Bronchial epithelial cell (primary cell): ENCODE data around the gene SDF4. TPM values are rescaled to one million over a fixed set of nuclear protein-coding genes. Genes with fewer than 3 reads are reported as not detected.
"Not testable (repeated sequence)": the region's sequence is repeated elsewhere in the genome, so short reads cannot be mapped to it uniquely, and the experiment has no call there.

Experiments used
- DNase-seq: peaks from one replicate; pipeline ENCODE4 v3.0.0-alpha.2; 2010; ENCODE audit warnings: low read depth
- FAIRE-seq: peaks from 2 replicates; lab custom pipeline; 2011; peaks lifted over from hg19 to GRCh38; lab: Jason Lieb, UNC
- H3K27me3 ChIP-seq: 2 replicates; pipeline ENCODE4 v1.5.1; 2011; ENCODE audit warnings: low read length; ENCODE audit not compliant: control insufficient read depth, insufficient read depth
- H3K36me3 ChIP-seq: 2 replicates; pipeline ENCODE4 v1.5.1; 2011; ENCODE audit warnings: low read length; ENCODE audit not compliant: control insufficient read depth, insufficient read depth
- H3K4me3 ChIP-seq: 2 replicates; pipeline ENCODE4 v1.5.1; 2011; ENCODE audit warnings: mild to moderate bottlenecking, low read depth, low read length, control low read depth
- CTCF ChIP-seq: IDR thresholded peaks from 2 replicates; pipeline ENCODE4 v1.5.1; 2011; ENCODE audit warnings: mild to moderate bottlenecking, moderate library complexity, low read length, control low read depth, inconsistent platforms; ENCODE audit not compliant: insufficient read depth, severe bottlenecking
- total RNA-seq: library from RNA; depleted of rRNA; stranded (reverse); fragments of >200 nt; gene quantifications from 2 replicates; pipeline ENCODE4 v1.2.1, GENCODE V29; 2014

Gene SDF4
- total RNA-seq, 1 donor from 2014 or later = 68.2 TPM

DNA sequence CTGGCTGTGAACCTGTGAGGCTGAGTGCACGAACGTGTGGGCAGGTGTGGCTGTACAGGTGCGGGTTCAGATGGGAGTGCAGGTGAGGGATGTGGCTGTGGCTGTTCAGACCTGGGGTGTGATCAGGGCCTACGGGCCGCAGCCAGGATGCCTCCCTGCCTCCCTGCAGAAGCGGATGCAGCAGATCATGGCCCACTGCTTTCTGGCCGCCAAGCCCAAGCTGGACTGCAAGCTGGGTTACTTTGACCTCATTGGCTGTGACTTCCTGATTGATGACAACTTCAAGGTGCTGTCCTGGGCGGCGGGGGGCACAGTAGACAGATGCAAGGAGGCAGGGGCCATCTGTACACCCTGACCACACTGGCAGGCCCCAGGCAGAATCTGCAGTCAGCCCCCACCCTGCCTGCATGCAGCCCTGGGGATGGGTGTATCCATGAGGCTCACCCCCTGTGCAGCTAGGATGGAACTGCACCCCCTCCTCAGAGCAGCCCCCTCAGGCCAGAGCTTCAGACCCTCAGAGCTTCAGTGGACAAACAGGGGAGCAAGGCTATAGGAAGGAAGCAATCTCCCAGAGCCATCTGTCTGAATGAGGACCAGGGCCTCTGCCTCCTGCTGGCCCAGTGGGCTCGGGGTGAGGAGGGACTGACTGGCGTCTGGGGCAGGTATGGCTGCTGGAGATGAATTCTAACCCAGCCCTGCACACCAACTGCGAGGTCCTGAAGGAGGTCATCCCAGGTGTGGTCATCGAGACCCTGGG, 35.2 kb downstream of the SDF4 start:
- no peak for TF ChIP-seq CTCF
- no peaks in the 10 kb centered on the region for H3K36me3 ChIP-seq
- H3K4me3 ChIP-seq = no peak overlapping the region
- H3K27me3 ChIP-seq = peaks cover 2% of the 10 kb centered on the region
- peak; percentile 13 for FAIRE-seq
- DNase-seq = no peak

GRCh38 chr1:1195726-1196125, 36.1 kb downstream of the SDF4 start:
- not testable (repeated sequence) for H3K4me3 ChIP-seq, H3K36me3 ChIP-seq, DNase-seq, H3K27me3 ChIP-seq, FAIRE-seq

- H3K36me3 ChIP-seq = no peaks in the 10 kb centered on the region
- no peak overlapping the region for H3K4me3 ChIP-seq
- TF ChIP-seq CTCF = no peak
- DNase-seq (no peak), FAIRE-seq (no peak)
- H3K27me3 ChIP-seq = peaks cover 2% of the 10 kb centered on the region
Measured at GRCh38 chr1:1194723-1195122, 37.1 kb downstream of the SDF4 start.

- no peak for FAIRE-seq
- TF ChIP-seq CTCF = no peak
Measured at GRCh38 chr1:1191734-1192133, 40.1 kb downstream of the SDF4 start.

DNA sequence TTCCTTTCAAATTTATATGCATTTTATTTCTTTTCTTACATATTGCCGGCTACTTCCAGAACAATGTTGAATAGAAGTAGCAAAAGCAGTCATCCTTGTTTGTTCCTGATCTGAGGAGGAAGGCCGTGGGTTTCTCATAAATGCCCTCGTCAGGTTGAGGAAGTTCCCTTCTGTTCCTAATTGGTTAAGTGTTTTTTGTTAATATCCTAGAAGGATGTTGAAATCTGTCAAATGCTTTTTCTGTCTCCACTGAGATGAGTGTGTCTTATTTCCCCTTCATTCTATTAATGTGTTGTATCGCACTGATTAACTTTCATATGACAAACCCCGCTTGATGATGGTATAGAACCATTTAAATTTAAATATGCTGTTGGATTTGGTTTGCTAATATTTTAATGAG, 42.7 kb downstream of the SDF4 start:
- FAIRE-seq = no peak
- no peaks in the 10 kb centered on the region for H3K36me3 ChIP-seq
- H3K27me3 ChIP-seq = no peaks in the 10 kb centered on the region
- no peak for DNase-seq
- TF ChIP-seq CTCF = no peak
- no peak overlapping the region for H3K4me3 ChIP-seq

More at GRCh38 chr1:1191734-1192133, 40.1 kb downstream of the SDF4 start:
- no peak overlapping the region for H3K4me3 ChIP-seq
- no peak for DNase-seq
- no peaks in the 10 kb centered on the region for H3K36me3 ChIP-seq
- H3K27me3 ChIP-seq = no peaks in the 10 kb centered on the region

GRCh38 chr1:1187938-1188337, 43.9 kb downstream of the SDF4 start:
- TF ChIP-seq CTCF = no peak
- no peak for FAIRE-seq
- Histone ChIP-seq H3K36me3 (no peaks in the 10 kb centered on the region), H3K4me3 (no peak overlapping the region), H3K27me3 (no peaks in the 10 kb centered on the region)
- DNase-seq = no peak
